Limb (tissue), 2 donors: ENCODE data around the gene GPT2.

Experiments
- DNase-seq, 2 donors: peaks; one replicate each; pipeline ENCODE4 v3.0.0-alpha.2; 2016; ENCODE audit errors: extremely low spot score in 2 of 2

GPT2 gene

GRCh38 chr16:46968063-46968435 is 83.9 kb downstream of the GPT2 start:
- no peak for DNase-seq

DNA sequence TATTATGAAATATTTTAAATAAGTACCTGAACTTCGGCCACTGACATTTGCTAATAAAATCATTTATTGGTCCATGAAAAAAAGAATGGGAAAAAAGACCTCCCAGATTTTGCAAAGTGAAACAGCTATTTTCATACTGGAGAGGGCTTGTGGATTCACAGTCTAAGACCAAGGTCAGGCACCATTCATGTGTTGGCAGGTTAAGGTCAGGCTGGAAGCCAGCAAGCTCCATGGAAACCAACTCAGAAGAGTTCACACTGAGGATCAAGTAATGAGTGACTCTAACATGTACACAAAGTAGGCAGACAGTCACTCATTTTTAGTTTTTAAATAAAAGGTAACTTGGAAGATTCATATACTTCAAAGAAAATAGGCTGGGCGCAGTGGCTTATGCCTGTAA is 85.9 kb downstream of the GPT2 start:
- DNase-seq, result no peak

GRCh38 chr16:46971271-46971670 is 87.1 kb downstream of the GPT2 start:
- no peak for DNase-seq

DNA sequence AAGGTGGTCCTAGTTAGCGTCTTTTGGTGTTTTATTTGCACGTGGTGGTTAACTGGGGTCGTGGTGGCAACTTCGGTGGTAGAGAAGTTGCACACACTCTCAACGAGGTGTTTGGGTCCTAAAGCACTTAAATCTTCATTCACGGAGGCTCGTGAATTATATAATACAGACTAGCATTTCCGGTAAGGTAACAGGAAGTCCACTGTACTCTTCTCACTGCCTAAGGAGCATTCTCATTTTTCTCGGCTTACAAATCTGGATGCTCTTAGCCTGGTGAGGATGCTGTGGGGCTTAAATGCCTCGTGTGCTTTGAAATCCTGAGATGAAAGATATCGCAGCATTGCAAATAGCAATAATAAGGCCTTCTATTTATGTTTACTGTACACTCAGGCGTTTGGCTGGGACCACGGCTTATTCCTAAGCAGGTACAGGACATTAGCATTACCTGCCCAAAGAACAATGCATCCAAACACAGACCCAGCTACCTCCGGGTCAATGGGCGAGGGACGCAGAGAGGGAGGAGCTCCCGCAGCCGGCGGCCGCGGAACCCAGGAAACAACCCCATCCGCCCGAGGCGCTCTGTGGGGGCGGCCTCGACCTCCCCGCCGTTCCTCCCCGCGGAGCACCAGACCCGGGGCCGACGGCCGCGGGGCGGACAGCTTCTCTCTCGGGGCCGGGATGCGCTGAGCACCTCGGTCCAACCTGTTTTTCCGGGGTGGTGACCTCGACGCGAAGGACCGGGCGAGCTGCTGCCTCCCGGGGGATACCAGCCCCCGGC is 88.5 kb downstream of the GPT2 start:
- peak in 1 of 2 donors; percentile 65 for DNase-seq

GRCh38 chr16:46973207-46973995 is 89.2 kb downstream of the GPT2 start, which contains the start of gene DNAJA2:
Gene DNAJA2, minus strand, starts transcription at chr16:46973674. Its CDS starts 102 bp downstream, at chr16:46973572.
- peak; percentile 92 to 96 for DNase-seq

GRCh38 chr16:46973996-46974324 is 89.8 kb downstream of the GPT2 start:
- no peak for DNase-seq

- DNase-seq, result no peak
Measured at GRCh38 chr16:46974352-46974751, 90.2 kb downstream of the GPT2 start.

GRCh38 chr16:46975165-46975564 is 91.0 kb downstream of the GPT2 start:
- DNase-seq, result no peak

DNA sequence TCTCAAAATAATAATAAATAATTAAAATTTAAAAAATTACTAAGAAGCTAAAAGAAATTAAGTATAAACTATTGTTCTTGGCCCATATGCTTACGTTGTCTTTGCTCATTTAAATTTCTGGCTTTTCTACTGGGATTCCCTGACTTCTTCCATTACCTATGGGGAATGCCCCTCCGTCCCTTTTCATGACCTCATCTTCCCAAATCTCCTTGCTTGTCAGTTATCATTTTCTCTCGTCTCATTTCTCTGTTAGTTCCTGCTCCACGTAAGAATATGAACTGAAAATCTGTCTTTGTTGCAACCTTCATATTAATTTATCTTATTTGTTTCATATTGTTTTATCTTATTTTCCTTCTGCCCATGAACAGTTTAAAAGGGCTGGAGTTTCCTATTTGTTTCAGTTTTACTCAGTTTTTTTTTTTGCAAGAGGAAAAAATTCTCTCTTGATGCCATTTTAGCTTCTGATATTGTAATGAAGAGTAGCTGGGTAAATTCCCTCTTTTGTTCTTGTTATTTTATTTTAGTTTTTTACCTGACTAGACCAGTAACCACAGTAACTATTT is 91.8 kb downstream of the GPT2 start:
- DNase-seq, result no peak

GRCh38 chr16:46976550-46976949 is 92.4 kb downstream of the GPT2 start:
- no peak for DNase-seq
